ENCODE results near the gene AFF3.
"Not testable (repeated sequence)": the region's sequence is repeated elsewhere in the genome, so short reads cannot be mapped to it uniquely, and the experiment has no call there.

AFF3 gene

GRCh38 chr2:100113990-100114433, 28.4 kb downstream of the AFF3 start:
- peak; percentile 55 for DNase-seq (ENCODE audit: low spot score)
- in situ Hi-C loops (cut with MboI; ENCODE audit: low sequenced_read_pairs, unreplicated experiment) = no loop called here
- TF ChIP-seq, protein P1, sequence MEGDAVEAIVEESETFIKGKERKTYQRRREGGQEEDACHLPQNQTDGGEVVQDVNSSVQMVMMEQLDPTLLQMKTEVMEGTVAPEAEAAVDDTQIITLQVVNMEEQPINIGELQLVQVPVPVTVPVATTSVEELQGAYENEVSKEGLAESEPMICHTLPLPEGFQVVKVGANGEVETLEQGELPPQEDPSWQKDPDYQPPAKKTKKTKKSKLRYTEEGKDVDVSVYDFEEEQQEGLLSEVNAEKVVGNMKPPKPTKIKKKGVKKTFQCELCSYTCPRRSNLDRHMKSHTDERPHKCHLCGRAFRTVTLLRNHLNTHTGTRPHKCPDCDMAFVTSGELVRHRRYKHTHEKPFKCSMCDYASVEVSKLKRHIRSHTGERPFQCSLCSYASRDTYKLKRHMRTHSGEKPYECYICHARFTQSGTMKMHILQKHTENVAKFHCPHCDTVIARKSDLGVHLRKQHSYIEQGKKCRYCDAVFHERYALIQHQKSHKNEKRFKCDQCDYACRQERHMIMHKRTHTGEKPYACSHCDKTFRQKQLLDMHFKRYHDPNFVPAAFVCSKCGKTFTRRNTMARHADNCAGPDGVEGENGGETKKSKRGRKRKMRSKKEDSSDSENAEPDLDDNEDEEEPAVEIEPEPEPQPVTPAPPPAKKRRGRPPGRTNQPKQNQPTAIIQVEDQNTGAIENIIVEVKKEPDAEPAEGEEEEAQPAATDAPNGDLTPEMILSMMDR (IDR thresholded peaks at IDR 0.05; ENCODE audit: borderline replicate concordance, control extremely low read depth, extremely low read depth, insufficient read depth, missing control alignments) = no peak

DNA sequence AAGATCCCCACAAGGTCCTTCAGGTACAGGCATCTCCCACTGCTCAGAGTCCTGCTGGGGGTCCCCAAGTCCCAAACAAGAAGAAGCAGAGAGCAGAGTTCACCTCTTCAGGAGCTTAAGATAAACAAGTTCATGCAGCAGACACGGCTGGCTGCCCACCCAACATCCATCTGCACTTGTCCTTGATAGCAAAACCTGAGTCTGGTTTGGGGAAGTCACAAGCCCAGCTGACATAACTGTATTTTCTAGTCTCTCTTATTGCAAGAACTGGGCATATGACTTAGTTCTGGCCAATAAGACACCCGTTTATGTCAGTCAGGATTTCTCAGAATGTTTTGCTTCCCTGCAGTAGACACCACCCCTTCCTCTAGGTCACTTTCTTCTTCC, 31.8 kb downstream of the AFF3 start:
- TF ChIP-seq, protein P1 (IDR thresholded peaks at IDR 0.05; ENCODE audit: borderline replicate concordance, control extremely low read depth, extremely low read depth, insufficient read depth, missing control alignments) = no peak
- DNase-seq (ENCODE audit: low spot score) = no peak
- in situ Hi-C loops (cut with MboI; ENCODE audit: low sequenced_read_pairs, unreplicated experiment) = no loop called here

GRCh38 chr2:100109986-100110613, 32.3 kb downstream of the AFF3 start:
- no peak for DNase-seq (ENCODE audit: low spot score)
- TF ChIP-seq, protein P1 (IDR thresholded peaks at IDR 0.05; ENCODE audit: borderline replicate concordance, control extremely low read depth, extremely low read depth, insufficient read depth, missing control alignments) = no peak
- in situ Hi-C loops (cut with MboI; ENCODE audit: low sequenced_read_pairs, unreplicated experiment) = no loop called here

DNA sequence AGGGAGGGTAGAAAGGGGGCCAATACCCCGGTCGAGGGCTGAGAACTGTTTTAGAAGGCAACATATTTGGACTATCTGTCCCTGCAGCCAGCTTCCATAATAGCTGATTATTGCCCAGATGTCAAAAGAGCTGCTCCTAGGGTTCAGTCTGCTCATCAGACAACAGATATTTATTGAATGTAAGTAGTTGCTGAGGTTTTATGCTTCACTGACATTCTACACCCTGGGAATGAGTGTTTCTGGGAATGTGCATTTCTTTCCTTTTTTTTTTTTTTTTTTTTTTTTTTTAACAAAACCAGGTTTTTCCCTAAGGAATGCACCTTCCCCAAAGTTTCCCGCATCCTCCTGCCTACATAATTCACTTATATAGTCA, 33.8 kb downstream of the AFF3 start:
- DNase-seq (ENCODE audit: low spot score); in situ Hi-C loops (cut with MboI; ENCODE audit: low sequenced_read_pairs, unreplicated experiment): not testable (repeated sequence)

GRCh38 chr2:100107906-100108647, 34.3 kb downstream of the AFF3 start:
- no peak for DNase-seq (ENCODE audit: low spot score)
- in situ Hi-C loops (cut with MboI; ENCODE audit: low sequenced_read_pairs, unreplicated experiment) = no loop called here
- TF ChIP-seq, protein P1 (IDR thresholded peaks at IDR 0.05; ENCODE audit: borderline replicate concordance, control extremely low read depth, extremely low read depth, insufficient read depth, missing control alignments) = no peak

DNA sequence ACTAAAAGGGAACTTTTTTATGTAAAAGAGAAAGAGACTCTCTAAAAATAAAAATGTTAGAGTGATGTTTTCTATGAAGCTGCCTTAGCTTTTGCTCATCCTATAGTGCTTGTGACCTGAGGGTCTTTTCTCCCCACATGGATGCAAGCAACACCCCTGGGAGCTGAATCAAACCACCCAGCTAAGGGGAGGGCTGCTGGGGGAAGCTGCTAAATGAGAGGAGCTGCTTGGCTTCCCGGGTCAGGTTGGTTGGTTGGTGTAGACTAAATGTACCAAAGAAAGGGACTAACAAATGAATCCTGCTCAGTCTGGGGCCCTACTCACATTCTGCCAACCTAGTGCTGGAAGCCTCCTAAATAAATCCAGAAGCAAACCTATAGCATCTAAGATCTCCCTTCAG, 35.0 kb downstream of the AFF3 start:
- TF ChIP-seq, protein P1 (IDR thresholded peaks at IDR 0.05; ENCODE audit: borderline replicate concordance, control extremely low read depth, extremely low read depth, insufficient read depth, missing control alignments) = no peak
- no peak for DNase-seq (ENCODE audit: low spot score)
- in situ Hi-C loops (cut with MboI; ENCODE audit: low sequenced_read_pairs, unreplicated experiment) = no loop called here

DNA sequence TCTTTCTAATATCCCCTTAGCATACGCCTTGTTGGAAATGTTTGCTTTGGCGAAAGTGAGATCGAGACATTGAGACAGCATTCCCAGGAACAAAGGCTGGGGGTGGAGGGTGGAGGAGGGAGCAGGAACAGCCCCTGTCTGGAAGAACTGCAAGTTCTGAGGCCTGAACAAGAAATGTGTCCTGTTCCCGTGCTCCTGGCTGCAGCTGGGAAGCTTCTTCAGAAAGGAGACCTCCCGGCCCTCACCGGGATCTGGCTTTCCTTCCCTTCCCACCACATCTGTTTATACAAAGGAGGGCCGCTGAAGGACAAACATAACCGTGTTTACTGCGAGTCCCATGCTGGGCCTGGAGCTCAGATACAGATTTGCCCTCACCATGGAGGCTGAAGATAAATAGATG, 35.9 kb downstream of the AFF3 start:
- DNase-seq (ENCODE audit: low spot score) = no peak
- in situ Hi-C loops (cut with MboI; ENCODE audit: low sequenced_read_pairs, unreplicated experiment) = no loop called here

More for the DNA sequence above, 35.9 kb downstream of the AFF3 start:
- TF ChIP-seq, protein P1 (IDR thresholded peaks at IDR 0.05; ENCODE audit: borderline replicate concordance, control extremely low read depth, extremely low read depth, insufficient read depth, missing control alignments) = no peak

Measured in GM13976 (cell line).